GM19395 (cell line): ENCODE measurements around the gene SLC24A4.

Experiments used
- ATAC-seq: cut with Tn5 transposase; IDR thresholded peaks from one replicate; pipeline ENCODE4 v1.9.1; 2021; ENCODE audit warnings: mild to moderate bottlenecking, moderate library complexity; ENCODE audit not compliant: unreplicated experiment

SLC24A4 gene

DNA sequence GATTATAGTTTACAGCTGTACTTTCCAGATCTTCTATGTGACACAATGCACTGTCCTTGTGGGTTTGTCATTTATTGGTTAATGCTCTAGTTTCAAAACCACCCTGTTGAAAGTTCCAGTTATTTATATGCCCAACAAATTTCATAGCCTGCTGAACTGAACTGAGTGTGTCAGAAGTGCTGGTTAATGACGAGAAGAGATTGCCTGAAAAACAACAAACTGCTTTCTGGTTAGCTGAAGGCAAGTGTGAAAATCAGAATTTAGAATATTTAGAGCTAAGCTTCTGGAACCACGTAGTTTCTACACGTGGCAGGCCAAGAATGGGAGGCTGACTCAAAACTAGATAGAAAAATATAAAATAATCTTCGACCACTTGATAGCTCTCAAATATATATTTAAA is 171.5 kb downstream of the SLC24A4 start:
- ATAC-seq = no peak

DNA sequence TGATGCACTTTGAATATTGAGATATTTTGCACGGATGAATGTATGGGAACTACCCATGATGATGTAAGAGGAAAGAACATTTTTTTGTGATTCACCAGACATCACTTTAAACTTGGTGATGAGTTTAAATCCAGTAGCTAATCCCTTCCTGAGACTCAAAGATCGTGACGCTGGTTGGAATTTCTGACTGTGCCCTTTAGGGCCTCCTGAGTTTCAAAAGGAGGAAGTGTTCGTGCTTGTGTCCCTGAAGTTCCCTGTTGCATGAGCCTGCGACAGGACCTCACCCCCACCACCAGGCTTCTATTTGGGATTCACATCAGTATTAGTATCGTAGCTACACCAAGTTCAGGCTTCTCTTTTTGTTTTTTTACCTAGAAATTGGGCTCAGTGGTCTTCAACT is 172.1 kb downstream of the SLC24A4 start:
- ATAC-seq = no peak

DNA sequence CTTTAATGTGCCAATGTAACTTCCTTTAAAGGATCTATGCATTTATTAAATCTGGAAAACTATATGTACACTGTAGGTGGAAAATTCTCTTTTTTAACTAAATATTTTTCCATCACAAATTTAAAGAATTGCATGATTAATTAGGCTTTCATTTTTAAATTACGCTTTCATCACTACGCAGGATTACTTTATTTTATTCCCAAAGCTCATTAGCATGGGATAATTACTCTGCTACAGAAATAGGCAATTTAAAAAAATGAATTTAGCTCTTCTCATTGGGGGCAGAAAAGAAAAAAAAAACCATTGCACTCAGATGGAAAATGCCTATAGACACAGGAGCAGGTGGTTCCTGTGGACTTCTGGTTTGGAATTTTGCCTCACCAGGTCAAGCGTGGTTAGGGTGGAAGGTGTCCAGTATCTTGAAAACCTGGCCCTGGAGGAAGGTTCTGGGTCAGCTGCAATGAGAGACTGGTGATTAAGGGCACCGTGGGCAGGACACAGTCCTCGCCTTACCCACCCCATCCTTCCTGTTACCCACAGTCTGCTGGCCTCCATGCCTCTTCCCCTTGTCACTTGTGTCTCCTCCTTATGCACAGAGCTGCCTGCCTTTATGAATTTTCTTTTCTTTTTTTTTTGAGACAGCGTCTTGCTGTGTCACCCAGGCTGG is 173.4 kb downstream of the SLC24A4 start:
- no peak for ATAC-seq

DNA sequence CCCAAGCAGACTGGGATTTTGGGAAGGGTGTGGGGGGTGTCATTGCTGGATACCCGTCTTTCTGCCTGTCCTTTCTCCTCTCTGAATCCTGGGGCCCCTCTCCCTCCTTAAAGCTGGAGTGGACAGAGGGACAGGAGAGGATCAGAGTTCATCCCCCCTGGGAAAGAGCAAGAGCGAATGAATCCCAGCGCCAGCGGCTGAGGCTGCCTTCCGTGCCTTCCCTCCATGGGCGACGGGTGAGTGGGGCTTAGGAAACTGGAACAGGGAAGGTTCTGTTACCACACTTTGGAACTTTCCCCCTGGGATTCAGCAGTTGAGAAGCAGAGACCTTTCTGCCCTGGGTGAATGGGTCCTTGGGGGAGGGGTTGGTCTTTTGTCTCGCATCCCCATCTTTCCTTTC is 174.4 kb downstream of the SLC24A4 start:
- ATAC-seq = no peak

DNA sequence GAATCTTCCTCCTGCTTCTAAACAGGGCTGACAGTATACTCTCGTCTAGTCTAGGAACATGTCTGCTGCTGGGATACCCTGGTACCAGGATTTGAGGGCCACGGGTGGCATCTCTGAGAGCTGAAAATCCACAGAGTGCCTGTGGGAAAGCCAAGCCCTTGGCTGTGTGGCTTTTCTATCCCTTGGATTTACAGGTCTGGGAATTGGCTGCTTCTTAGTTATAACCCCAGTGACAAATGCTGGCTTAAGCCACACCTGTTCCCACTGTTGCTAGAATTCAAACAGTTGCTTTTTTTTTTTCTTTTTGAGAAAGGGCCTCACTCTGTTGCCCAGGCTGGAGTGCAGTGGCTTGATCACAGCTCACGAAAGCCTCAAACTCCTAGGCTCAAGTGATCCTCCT is 176.3 kb downstream of the SLC24A4 start:
- ATAC-seq = no peak

DNA sequence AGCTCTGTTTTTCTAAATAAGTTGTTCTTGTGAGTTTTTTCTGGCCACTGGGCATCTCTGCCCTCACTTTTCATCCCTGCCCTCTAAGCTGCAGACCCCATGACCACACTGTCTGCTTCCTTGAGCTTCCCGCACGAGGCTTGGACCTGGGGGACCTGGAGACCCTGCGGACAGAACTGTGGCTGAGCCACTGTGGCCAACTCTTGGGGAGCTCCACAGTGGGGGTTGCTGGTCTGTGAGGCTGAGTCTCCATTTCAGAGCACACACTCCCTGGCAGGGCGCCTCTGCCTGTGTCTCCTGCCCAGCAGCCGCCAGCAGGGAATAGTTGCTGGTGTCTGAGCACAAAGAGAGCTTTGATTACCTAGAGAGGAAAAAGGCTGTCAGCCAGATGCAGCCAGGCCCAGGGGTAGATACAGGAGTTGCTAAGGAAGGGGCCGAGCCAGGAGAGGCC is 177.6 kb downstream of the SLC24A4 start:
- no peak for ATAC-seq

DNA sequence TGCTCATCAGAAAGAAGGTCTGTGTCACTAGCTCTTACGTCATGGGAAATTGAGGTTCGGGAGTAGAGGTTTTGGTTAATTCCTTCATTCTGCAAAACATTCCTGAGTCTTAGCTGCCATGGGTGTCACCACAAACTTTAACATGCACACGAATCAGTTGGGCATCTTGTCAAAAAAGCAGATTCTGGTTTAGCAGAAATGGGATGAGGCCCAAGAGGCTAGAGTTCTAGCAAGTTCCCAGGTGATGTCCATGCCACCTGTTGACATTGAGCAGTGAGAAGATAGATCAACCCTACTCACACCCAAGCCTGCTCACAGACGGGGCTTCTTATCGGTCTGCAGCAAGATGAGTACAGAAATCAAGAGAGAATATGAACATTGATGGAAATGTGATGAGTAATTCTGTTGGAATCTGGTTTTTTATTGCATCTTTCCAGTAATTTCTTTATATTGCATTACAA is 179.0 kb downstream of the SLC24A4 start:
- no peak for ATAC-seq

DNA sequence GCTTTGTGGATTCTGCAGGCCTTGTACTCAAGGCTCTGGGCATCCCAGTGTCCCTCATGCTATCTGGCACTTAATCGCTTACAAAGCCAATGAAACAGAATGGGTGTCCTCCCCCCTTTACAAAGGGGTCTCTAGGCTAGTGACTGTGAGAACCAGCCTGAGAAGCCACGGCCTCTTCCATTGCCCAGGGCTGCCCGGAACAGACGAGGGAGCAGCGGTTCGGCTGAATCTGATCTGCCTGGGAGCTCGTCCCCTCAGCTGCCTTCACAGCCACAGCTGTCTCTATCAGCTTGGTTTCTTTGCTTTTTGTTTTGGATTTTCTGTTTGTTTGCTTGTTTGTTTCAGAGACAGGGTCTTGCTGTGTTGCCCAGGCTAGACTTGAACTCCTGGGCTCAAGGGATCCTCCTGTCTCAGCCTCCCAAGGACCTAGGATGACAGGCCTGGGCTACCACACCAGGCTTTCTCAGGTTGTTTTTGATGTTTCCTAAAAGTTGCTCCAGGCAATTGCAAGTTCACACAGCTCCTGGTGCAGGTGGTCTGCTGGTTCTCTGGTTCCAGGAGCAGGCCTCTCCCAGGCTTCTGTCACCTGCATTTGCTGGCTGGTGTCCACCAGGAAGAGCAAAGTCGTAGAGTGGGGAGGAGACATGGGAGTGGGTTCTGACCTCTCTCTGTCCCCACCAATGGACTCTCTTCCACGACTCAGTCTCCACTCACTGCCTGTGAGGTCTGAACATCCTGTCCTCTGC is 179.7 kb downstream of the SLC24A4 start:
- ATAC-seq = no peak

DNA sequence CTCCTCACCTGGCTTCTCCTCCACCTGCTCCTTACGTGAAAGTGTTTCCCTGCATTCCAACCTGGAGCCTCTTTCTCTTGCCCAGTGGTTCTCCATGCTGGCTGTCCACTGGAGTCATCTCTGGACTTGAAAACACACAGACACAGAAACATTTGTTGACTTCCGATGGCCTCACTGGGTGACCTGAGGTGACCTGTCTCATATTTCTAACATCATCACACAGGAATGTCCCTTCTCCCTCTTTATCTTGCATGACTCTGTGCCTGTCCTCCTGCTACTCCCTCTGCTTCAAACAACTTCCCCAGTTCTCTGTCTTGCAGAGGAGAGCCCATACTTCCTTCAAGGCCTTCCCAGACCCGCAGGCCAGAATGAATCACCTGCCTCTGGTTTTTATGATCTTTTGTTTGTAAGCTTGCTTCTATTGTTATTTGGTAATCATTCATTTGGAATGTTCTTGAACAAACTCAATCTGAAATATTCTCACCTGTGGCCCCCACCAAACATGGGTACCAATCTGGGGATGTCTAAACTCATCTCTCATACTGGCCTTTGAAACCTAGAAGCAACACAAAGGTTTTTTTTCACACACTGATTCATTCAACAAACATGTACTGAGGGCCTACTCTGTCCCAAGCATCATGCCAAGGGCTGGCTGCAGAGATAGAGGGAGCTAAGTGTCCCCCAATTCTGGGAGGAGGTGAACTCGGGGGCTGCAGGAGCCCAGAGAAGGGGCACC is 181.0 kb downstream of the SLC24A4 start:
- no peak for ATAC-seq

DNA sequence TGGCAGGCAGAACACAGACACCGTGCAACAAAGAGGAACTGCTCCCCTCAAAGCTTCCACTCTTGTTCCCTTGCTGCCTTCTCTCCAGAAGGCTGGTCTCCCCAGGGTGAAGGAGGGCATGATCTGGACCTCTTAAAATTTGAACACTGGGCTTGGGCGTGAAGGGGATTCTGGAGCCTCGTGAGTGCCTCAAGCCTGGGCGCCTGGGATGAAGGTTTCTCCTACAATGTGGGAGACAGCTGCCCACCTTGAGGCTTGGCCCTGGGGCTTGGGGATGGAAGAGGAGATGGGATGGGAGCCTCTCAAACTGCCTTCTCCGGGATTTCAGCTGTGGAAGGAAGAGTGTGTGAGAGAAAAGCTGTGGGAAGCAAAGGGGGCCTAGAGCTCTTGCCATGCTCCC is 182.9 kb downstream of the SLC24A4 start:
- ATAC-seq = no peak

DNA sequence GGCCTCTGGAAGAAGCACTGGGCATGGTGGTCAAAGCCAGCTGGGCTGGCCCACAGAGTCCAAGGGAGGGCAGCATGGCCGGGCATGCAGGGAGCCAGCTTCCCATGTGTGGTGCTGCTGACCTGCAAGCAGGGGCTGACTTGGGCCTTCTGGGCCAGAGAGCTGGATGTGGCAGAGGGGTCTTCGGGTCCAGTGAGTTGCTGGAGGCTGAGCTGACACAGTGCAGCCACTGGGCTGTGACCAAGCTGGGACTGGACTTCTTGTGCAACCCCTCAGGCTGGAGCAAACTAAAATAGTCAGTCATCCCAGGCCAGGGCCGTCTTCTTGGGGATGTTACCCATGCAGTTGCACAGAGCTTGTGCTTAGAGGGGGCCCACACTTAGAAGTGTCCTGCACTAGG is 183.3 kb downstream of the SLC24A4 start:
- no peak for ATAC-seq

DNA sequence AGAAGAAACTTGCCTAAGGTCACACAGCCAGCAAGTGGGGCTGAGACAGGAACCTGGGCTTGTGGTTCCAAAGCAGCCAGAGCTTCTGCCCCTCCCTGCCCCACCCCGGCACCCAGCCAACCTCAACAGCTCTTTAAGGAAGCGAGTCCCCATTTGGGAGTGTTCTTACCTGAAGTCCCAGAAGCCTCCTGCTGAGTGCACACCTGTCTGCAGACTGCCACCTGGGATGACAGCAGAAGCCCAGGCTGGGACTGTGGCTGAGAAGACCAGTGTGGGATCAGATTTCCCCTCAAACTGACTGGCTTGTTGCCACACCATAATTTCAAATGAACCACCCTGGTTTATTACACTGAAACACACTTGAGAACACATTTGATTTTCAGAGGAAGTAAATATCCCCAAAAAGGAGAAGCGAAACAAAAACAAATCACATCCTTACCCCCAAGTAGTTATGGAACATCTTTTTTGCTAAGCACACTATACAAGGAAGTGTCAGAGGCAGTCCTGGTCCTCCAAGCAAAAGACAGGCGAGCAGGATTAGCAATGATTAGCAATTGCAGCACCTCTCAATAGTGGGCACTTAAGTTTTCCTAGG is 184.3 kb downstream of the SLC24A4 start:
- peak; percentile 60 for ATAC-seq

DNA sequence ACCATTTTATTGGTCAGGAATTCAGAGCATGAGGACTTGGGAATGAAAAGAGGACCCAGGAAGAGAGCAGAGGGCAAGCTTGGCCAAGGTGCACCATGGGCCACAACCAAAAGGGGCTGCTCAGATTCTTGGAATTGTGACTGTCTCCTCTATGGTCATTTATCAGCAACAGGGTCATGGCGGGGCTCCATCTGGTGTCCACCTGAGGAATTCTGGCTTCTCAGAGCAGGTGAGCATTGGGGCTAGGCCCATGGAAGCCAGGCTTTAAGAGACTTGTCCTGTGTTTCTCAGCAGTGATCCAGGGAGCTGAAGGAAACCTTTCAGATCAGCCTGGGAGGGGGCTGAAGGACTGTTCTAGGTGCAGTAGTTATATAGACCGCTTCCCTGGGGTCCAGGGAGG is 188.0 kb downstream of the SLC24A4 start:
- no peak for ATAC-seq

DNA sequence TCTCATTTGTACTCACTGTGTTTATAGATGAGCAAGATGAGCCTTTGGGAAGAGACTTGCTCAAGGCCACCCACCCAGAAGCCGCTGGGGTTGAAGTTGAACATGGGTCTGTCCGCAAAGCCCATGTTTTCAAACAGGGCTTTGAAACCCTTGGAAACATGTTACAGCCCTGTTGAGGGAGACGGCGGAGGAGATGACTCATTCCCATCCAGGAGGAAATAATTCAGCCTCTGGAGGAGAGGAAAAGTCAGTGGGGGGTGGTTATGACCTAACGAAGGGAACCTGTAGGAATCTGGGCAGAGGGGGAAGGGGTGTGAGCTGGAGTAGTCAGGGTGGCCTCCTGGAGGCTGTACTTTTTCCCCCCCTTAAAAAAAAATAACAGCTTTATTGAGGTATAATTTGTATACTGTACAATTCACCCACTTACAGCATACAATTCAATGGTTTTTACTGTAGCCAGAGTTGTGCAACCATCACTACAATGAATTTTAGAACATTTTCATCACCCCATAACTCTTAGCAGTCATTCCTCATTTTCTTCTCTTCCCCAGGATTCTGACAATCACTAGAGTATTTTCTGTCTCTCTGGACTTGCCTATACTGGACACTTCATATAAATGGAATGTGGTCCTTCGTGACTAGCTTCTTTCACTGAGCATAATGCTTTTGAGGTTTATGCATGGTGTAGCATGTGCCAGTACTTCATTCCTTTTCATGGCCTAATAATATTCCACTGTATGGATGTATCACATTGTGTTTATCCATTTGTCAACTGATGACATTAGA is 188.7 kb downstream of the SLC24A4 start:
- no peak for ATAC-seq

DNA sequence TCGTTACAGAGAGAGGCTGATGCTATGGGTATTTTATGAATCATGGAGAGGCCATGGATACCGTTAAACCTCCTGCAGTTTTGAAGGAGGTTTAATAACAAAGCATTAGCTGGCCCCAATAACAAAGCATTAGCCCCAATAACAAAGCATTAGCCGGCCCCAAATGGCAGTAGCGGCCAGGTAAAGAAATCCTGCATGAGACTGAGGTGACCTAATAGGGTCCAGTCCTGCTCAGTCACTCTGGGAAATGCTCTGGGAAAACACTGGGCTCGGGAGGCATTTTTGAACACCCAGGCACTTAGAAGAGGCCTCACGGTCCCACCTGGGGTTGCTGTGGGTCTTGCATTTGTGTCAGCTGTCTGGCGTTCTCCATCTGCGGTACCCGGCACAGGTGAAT is 189.8 kb downstream of the SLC24A4 start:
- ATAC-seq = no peak

DNA sequence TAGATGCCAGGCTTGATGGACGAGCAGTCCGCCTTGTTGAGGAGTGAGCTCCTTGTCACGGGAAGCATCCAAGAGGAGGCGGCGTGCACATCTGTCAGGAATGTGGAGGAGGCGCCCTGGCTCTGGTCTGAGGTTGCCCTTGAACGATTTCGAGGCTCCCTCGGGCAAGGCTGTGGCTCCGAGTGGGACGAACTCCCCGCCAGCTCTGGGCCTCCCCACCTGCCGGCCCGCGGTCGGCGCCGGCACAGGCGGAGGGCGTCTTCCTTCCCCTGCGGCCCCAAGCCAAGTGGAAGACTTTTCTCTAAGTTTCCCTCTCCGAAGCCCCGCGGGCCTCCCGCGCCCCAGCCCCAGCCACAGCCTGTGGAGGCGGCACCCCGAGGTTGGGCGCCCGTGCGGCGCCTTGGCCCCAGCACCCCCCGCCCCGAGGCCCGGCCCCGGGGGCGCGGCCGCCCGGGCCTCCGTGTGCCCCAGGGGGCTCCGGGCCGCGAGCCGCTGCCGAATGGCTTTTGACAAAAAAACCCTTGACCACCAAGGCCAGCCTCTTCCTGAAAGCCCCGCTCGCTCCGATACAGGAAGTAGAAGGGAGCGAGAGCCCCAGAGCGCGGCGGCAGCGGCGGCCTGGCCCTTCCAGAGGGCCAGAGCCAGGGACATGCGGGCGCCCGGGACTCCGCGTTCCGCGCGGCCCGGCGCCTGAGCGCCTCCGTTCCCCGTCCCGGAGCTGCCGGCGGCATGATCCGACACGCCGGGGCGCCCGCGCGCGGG is 190.4 kb downstream of the SLC24A4 start, which contains the start of gene RIN3:
TSS of gene RIN3 (plus strand) at position 578 of the 762 bp plus-strand sequence. CDS start at position 730, 152 bp downstream.
- ATAC-seq = peak; percentile 69

DNA sequence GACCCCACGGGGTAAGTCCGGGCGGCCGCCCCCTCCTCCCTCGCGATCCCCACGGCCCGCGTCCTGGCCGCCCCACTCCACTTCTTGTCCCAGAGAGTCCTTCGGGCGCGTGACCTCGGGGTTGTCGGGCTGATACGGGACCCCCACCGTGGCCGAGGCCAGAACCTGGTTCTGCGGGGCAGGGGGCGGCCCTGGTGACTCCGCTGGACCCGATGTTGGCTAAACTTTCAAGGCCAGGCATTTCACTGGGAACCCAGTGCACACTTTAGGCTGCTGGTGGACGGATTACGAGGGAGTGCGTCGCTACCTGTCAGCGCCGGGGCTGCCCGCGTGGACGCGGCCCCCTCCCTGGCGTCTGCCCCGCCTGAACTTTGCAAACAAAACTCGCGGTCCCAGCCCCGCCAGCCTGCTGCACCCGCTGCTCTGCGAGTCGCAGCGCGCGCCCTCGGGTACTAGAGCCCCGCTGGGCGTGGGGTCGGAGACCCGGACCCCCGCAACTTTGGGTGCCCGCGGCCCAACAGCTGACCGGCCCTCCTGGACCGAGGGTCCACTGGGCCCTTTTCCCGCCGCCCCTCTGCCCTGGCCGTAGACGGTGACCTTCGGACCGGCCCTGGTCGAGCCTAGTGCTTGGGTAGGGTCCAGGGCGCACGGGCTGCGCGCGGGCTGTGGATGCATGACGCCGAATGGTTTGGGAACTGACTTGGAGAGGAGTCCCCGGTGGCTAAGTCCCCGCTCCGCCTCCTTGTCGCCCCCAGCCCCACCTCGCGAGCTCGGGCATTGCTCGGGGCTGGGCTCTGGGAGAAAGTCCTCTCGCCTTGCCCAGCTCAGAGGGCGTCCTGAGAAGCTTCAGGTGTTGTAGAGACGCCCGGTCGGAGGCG is 191.2 kb downstream of the SLC24A4 start:
- ATAC-seq = peak; percentile 40

DNA sequence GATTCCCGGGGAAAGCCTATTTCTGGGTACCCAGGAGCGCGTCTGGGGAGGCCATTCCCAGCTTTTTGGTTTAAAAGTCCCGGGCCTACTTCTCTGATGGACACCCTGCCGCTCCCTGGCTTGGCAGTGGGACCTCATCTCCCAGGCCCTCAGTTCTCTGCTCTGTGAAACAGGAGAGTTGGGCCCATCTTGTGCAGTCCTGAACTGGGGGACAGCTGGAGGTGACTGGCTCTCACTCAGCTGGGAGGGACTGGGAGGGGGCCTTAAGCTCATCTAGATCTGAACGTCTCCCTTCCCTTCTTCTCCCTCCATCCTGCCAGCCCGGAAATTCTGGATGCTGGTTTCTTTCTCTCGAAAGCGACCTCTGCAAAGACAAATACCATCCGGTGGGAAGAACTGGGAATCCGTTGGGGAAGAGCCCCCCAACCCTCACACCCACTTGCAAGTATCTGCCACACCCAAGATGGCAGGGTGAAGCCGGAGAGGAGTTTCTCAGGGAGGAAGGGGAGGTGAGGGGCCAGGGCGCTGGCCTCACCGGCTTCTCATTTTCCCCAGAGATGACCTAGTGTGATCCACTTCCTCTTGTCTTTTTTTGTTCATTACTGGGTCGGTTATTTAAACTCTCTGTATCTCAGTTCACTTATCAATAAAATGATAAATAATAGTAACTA is 192.0 kb downstream of the SLC24A4 start:
- no peak for ATAC-seq
